Stomach (tissue), 9 donors: ENCODE measurements around the gene RTKN2. TPM values are rescaled to one million over a fixed set of nuclear protein-coding genes. Genes with fewer than 3 reads are reported as not detected.
A peak's percentile ranks its signal among the peaks of the same experiment; 100 is the strongest.

Experiments used
- DNase-seq, 2 donors: peaks; one replicate each; pipeline versions ENCODE4 v3.0.0 to v3.0.0-alpha.2; 2013 to 2019
- H3K27ac ChIP-seq, 5 donors: fragments of 200-600 bp in 4 of 5; sonication (generic) in 4 of 5; one replicate each; pipeline ENCODE4 v1.5.1; 2013 to 2019; ENCODE audit warnings: mild to moderate bottlenecking in 1 of 5, moderate library complexity in 1 of 5
- H3K27me3 ChIP-seq, 3 donors: fragments of 200-600 bp; sonication (generic); one replicate each; pipeline ENCODE4 v1.5.1; 2017 to 2019; ENCODE audit warnings: mixed run types in 1 of 3
- H3K36me3 ChIP-seq, 4 donors: fragments of 200-600 bp; sonication (generic); 1 replicate in 3 of 4; 2 replicates in 1 of 4; pipeline ENCODE4 v1.5.1; 2016 to 2019
- H3K4me1 ChIP-seq, 4 donors: fragments of 200-600 bp; sonication (generic); one replicate each; pipeline ENCODE4 v1.5.1; 2016 to 2019
- H3K4me3 ChIP-seq, 4 donors: fragments of 200-600 bp; sonication (generic) in 3 of 4; one replicate each; pipeline ENCODE4 v1.5.1; 2016 to 2019; ENCODE audit warnings: mild to moderate bottlenecking in 1 of 4
- H3K9me3 ChIP-seq, 4 donors: fragments of 200-600 bp; sonication (generic); one replicate each; pipeline ENCODE4 v1.5.1; 2016 to 2019
- EP300 ChIP-seq: sonication (generic); formaldehyde crosslinking; IDR thresholded peaks from one replicate; pipeline ENCODE4 v1.6.1; 2017; ENCODE audit warnings: antibody characterized with exemption
- POLR2A ChIP-seq, 4 donors: fragments of 450-650 bp; IDR thresholded peaks; one replicate each; pipeline ENCODE4 v1.6.1; 2016; ENCODE audit warnings: antibody characterized with exemption in 4 of 4, control low read depth in 2 of 4, mild to moderate bottlenecking in 1 of 4, moderate library complexity in 1 of 4
- POLR2AphosphoS5 ChIP-seq, 3 donors: sonication (generic); formaldehyde crosslinking; IDR thresholded peaks; one replicate each; pipeline ENCODE4 v1.6.1; 2016; ENCODE audit warnings: antibody characterized with exemption in 3 of 3
- WGBS, 5 donors: extraction: QIAGEN DNeasy Blood & Tissue Kit in 3 of 5; methylation state at CpG; one replicate each; pipeline versions ENCODE4 v1.1.5 to v1.1.7; 2013 to 2018; 5-methylcytosine and 5-hydroxymethylcytosine counted together
- intact Hi-C: fragments of 100-400 bp; cut with DNase I; formaldehyde crosslinking; loops from one replicate; pipeline ENCODE4 v1.15.1; 2023; ENCODE audit warnings: low total_unique reads
- polyA plus RNA-seq, 3 donors: library from polyadenylated mRNA; stranded (reverse); fragments of 200-250 nt; gene quantifications; one replicate each; pipeline ENCODE4 v1.2.3, GENCODE V29; 2013
- total RNA-seq, 5 donors: library from RNA; depleted of rRNA; stranded (reverse); fragments of >200 nt; gene quantifications; one replicate each; pipeline versions ENCODE4 v1.1.0 to v1.2.3, GENCODE V29; 2014 to 2016
- TF ChIP-seq, protein P1 (sequence below), 7 experiments: fragments of 450-650 bp in 4 of 7; fragments of 200-600 bp in 3 of 7; sonication (generic) in 3 of 7; IDR thresholded peaks; one replicate each; pipeline ENCODE4 v1.5.1; 2016 to 2019; ENCODE audit warnings: antibody characterized with exemption in 7 of 7, control low read depth in 2 of 7, mild to moderate bottlenecking in 1 of 7
- donor health status: healthy with polysubstance abuse.
- donor health status: Bipolar disorder and iron deficiency.
- donor health status: healthy.

Gene RTKN2
- total and polyA plus RNA-seq, 8 donors, result 0.15 to 8.4 (median 1.8) TPM; not detected in 2

- Histone ChIP-seq H3K9me3 (no peaks in the 10 kb centered on the region), H3K4me1 (peaks cover 4 to 17% (median 12%) of the 10 kb centered on the region in 4 donors), H3K27ac (no peak overlapping the region), H3K36me3 (no peaks in the 10 kb centered on the region), H3K4me3 (no peak overlapping the region), H3K27me3 (peaks cover 0 to 10% (median 0%) of the 10 kb centered on the region in 3 donors)
- TF ChIP-seq, protein P1, sequence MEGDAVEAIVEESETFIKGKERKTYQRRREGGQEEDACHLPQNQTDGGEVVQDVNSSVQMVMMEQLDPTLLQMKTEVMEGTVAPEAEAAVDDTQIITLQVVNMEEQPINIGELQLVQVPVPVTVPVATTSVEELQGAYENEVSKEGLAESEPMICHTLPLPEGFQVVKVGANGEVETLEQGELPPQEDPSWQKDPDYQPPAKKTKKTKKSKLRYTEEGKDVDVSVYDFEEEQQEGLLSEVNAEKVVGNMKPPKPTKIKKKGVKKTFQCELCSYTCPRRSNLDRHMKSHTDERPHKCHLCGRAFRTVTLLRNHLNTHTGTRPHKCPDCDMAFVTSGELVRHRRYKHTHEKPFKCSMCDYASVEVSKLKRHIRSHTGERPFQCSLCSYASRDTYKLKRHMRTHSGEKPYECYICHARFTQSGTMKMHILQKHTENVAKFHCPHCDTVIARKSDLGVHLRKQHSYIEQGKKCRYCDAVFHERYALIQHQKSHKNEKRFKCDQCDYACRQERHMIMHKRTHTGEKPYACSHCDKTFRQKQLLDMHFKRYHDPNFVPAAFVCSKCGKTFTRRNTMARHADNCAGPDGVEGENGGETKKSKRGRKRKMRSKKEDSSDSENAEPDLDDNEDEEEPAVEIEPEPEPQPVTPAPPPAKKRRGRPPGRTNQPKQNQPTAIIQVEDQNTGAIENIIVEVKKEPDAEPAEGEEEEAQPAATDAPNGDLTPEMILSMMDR (IDR thresholded peaks at IDR 0.05), result no peak
- TF ChIP-seq POLR2A (IDR thresholded peaks at IDR 0.05) (no peak), EP300 (no peak), POLR2AphosphoS5 (IDR thresholded peaks at IDR 0.05) (no peak)
- intact Hi-C loops, result no loop called here
- WGBS, 5 donors, result 38 to 60% (median 41%) methylated on average over 4 of the region's 4 CpGs
- DNase-seq, result no peak
Observed at GRCh38 chr10:62266147-62266546, 2.5 kb downstream of the RTKN2 start.

- DNase-seq, result peak in 1 of 2 donors; percentile 73
- Histone ChIP-seq H3K4me3 (no peak overlapping the region), H3K36me3 (no peaks in the 10 kb centered on the region), H3K4me1 (peaks cover 4 to 17% (median 12%) of the 10 kb centered on the region in 4 donors), H3K27ac (no peak overlapping the region), H3K9me3 (no peaks in the 10 kb centered on the region), H3K27me3 (peaks cover 0 to 10% (median 0%) of the 10 kb centered on the region in 3 donors)
- TF ChIP-seq EP300 (no peak), POLR2AphosphoS5 (IDR thresholded peaks at IDR 0.05) (no peak), POLR2A (IDR thresholded peaks at IDR 0.05) (no peak)
- TF ChIP-seq, protein P1 (IDR thresholded peaks at IDR 0.05), result peak in 5 of 7 experiments; percentile 25 to 55 (median 53)
- intact Hi-C loops, result no loop called here
- 9 to 26% (median 24%) methylated on average over 1 of the region's 1 CpG for WGBS, 5 donors
Observed at GRCh38 chr10:62264702-62265436, 3.8 kb downstream of the RTKN2 start.

GRCh38 chr10:62264126-62264525 is 4.5 kb downstream of the RTKN2 start:
- Histone ChIP-seq H3K9me3 (no peaks in the 10 kb centered on the region), H3K4me1 (peaks cover 4 to 12% (median 10%) of the 10 kb centered on the region in 4 donors), H3K27me3 (peaks cover 0 to 10% (median 0%) of the 10 kb centered on the region in 3 donors), H3K27ac (no peak overlapping the region), H3K4me3 (no peak overlapping the region), H3K36me3 (no peaks in the 10 kb centered on the region)
- TF ChIP-seq, protein P1 (IDR thresholded peaks at IDR 0.05), result no peak
- TF ChIP-seq POLR2AphosphoS5 (IDR thresholded peaks at IDR 0.05), result no peak
- no peak for TF ChIP-seq POLR2A (IDR thresholded peaks at IDR 0.05)
- TF ChIP-seq EP300, result no peak
- DNase-seq, result no peak
- intact Hi-C loops, result no loop called here

GRCh38 chr10:62261666-62262065 is 7.0 kb downstream of the RTKN2 start:
- no peaks in the 10 kb centered on the region for H3K36me3 ChIP-seq
- H3K9me3 ChIP-seq, result no peaks in the 10 kb centered on the region
- intact Hi-C loops, result no loop called here
- no peaks in the 10 kb centered on the region for H3K4me1 ChIP-seq
- TF ChIP-seq EP300, result no peak
- TF ChIP-seq, protein P1 (IDR thresholded peaks at IDR 0.05), result no peak
- TF ChIP-seq POLR2A (IDR thresholded peaks at IDR 0.05), result no peak
- no peak for TF ChIP-seq POLR2AphosphoS5 (IDR thresholded peaks at IDR 0.05)
- DNase-seq, result no peak
- H3K27me3 ChIP-seq, result no peaks in the 10 kb centered on the region
- H3K4me3 ChIP-seq, result no peak overlapping the region
- H3K27ac ChIP-seq, result no peak overlapping the region
